KMS-11 (cell line): ENCODE data around the gene NMBR.
"Not testable (repeated sequence)": the region's sequence is repeated elsewhere in the genome, so short reads cannot be mapped to it uniquely, and the experiment has no call there.

Source experiments
- H2AFZ ChIP-seq: fragments of 200-600 bp; sonication (generic); 2 replicates; pipeline ENCODE4 v1.6.1; 2016; ENCODE audit warnings: antibody characterized with exemption, mixed run types, low read depth
- H3K27ac ChIP-seq: fragments of 200-600 bp; sonication (generic); 2 replicates; pipeline ENCODE4 v1.6.1; 2016; ENCODE audit warnings: mild to moderate bottlenecking, mixed run types
- H3K27me3 ChIP-seq: fragments of 200-600 bp; sonication (generic); 2 replicates; pipeline ENCODE4 v1.6.1; 2017; ENCODE audit warnings: mild to moderate bottlenecking, low read depth, mixed run types, moderate library complexity; ENCODE audit not compliant: insufficient read depth
- H3K36me3 ChIP-seq: fragments of 200-600 bp; sonication (generic); 2 replicates; pipeline ENCODE4 v1.6.1; 2017; ENCODE audit warnings: mild to moderate bottlenecking, mixed run types; ENCODE audit not compliant: insufficient read depth
- H3K4me1 ChIP-seq: fragments of 200-600 bp; sonication (generic); 2 replicates; pipeline ENCODE4 v1.6.1; 2016; ENCODE audit warnings: mild to moderate bottlenecking, low read depth, mixed run types; ENCODE audit not compliant: poor library complexity, severe bottlenecking
- H3K4me2 ChIP-seq: fragments of 200-600 bp; sonication (generic); 2 replicates; pipeline ENCODE4 v1.7.0; 2016; ENCODE audit warnings: mild to moderate bottlenecking, mixed run types
- H3K4me3 ChIP-seq: fragments of 200-600 bp; sonication (generic); IDR thresholded peaks from 2 replicates; pipeline ENCODE4 v1.6.1; 2017; ENCODE audit warnings: low read depth, low read length, mixed read lengths; ENCODE audit not compliant: insufficient read depth
- H3K79me2 ChIP-seq: fragments of 200-600 bp; sonication (generic); 2 replicates; pipeline ENCODE4 v1.6.1; 2016; ENCODE audit warnings: low read depth, mixed run types; ENCODE audit not compliant: insufficient read depth
- H3K9ac ChIP-seq: fragments of 200-600 bp; sonication (generic); 2 replicates; pipeline ENCODE4 v1.6.1; 2016; ENCODE audit warnings: mild to moderate bottlenecking, mixed run types
- H4K20me1 ChIP-seq: fragments of 200-600 bp; sonication (generic); 2 replicates; pipeline ENCODE4 v1.6.1; 2016; ENCODE audit warnings: mild to moderate bottlenecking, mixed run types; ENCODE audit not compliant: insufficient read depth
- TF ChIP-seq, protein P1 (sequence below): fragments of 200-600 bp; sonication (generic); conservative IDR thresholded peaks from 2 replicates; pipeline ENCODE4 v1.6.1; 2017; ENCODE audit warnings: low read depth, mild to moderate bottlenecking, antibody characterized with exemption, low read length, moderate library complexity, mixed read lengths

Gene NMBR

DNA sequence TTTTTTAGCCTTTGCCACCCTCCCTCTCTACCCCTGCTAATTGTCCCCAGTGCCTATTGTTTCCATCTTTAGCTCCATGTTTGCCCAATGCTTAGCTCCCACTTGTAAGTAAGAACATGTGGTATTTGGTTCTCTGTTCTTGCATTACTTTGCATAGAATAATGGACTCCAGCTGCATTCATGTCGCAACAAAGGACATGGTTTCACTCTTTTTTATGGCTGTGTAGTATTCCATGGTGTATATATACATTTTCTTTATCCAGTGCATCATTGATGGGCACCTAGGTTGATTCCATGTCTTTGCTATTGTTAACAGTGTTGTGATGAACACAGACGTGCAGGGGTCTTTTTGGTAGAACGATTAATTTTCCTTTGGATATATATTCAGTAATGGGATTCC, 118.4 kb downstream of the NMBR start:
- Histone ChIP-seq H3K9ac (no peak overlapping the region), H4K20me1 (no peaks in the 10 kb centered on the region), H3K4me2 (no peak overlapping the region), H3K4me1 (no peaks in the 10 kb centered on the region), H3K27me3 (no peaks in the 10 kb centered on the region), H3K79me2 (no peaks in the 10 kb centered on the region), H3K27ac (no peak overlapping the region), H2AFZ (no peak overlapping the region), H3K4me3 (no peak overlapping the region), H3K36me3 (no peaks in the 10 kb centered on the region)
- TF ChIP-seq, protein P1, sequence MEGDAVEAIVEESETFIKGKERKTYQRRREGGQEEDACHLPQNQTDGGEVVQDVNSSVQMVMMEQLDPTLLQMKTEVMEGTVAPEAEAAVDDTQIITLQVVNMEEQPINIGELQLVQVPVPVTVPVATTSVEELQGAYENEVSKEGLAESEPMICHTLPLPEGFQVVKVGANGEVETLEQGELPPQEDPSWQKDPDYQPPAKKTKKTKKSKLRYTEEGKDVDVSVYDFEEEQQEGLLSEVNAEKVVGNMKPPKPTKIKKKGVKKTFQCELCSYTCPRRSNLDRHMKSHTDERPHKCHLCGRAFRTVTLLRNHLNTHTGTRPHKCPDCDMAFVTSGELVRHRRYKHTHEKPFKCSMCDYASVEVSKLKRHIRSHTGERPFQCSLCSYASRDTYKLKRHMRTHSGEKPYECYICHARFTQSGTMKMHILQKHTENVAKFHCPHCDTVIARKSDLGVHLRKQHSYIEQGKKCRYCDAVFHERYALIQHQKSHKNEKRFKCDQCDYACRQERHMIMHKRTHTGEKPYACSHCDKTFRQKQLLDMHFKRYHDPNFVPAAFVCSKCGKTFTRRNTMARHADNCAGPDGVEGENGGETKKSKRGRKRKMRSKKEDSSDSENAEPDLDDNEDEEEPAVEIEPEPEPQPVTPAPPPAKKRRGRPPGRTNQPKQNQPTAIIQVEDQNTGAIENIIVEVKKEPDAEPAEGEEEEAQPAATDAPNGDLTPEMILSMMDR: no peak

DNA sequence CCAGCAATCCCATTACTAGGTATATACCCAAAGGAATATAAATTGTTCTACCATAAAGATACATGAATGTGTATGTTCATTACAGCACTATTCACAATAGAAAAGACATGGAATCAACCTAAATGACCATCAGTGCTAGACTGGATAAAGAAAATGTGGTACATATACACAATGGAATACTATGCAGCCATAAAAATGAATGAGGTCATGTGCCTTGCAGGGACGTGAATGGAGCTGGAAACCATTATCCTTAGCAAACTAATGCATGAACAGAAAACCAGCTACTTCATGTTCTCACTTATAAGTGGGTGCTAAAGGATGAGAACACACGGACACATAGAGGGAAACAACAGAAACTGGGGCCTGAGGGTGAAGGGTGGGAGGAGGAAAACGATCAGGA, 119.1 kb downstream of the NMBR start:
- H3K9ac ChIP-seq, H2AFZ ChIP-seq, H3K36me3 ChIP-seq, H3K27me3 ChIP-seq, H3K4me1 ChIP-seq, H3K4me2 ChIP-seq, H3K79me2 ChIP-seq, H3K4me3 ChIP-seq, H4K20me1 ChIP-seq, H3K27ac ChIP-seq: not testable (repeated sequence)

DNA sequence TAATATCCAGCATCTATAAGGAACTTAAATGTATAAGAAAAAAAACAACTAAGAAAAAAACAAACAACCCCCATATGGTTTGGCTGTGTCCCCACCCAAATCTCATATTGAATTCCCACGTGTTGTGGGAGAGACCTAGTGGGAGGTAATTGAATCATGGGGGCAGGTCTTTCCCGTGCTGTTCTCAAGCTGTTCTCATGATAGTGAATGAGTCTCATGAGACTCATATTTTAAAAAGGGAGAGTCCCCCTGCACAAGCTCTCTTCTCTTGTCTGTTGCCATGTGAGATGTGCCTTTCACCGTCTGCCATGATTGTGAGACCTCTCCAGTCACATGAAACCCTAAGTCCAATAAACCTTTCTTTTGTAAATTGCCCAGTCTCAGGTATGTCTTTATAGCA, 119.8 kb downstream of the NMBR start:
- H2AFZ ChIP-seq: no peak overlapping the region
- no peaks in the 10 kb centered on the region for H3K79me2 ChIP-seq
- no peaks in the 10 kb centered on the region for H4K20me1 ChIP-seq
- no peaks in the 10 kb centered on the region for H3K36me3 ChIP-seq
- no peaks in the 10 kb centered on the region for H3K27me3 ChIP-seq
- no peak overlapping the region for H3K4me3 ChIP-seq
- H3K4me2 ChIP-seq: no peak overlapping the region
- H3K9ac ChIP-seq: no peak overlapping the region
- no peaks in the 10 kb centered on the region for H3K4me1 ChIP-seq
- no peak overlapping the region for H3K27ac ChIP-seq
- TF ChIP-seq, protein P1: no peak

DNA sequence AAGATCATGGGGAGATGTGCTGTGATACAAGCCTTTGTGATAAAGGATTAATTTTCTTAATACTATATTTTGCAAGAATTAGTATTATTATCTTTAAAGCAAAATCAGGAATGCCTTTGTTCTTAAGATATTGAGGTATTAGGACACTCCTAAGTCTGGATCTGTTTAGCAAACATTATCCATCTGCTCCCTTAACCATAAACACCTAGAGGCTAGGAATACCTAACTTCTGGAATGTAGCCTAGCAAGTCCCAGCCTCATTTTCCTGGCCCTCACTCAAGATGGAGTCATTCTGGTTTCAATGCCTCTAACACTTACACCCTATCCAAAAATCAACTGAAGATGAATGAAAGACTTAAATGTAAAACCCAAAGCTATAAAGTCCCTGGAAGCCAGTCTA, 120.5 kb downstream of the NMBR start:
- Histone ChIP-seq H3K9ac (no peak overlapping the region), H2AFZ (no peak overlapping the region), H3K36me3 (no peaks in the 10 kb centered on the region), H3K27me3 (no peaks in the 10 kb centered on the region), H3K79me2 (no peaks in the 10 kb centered on the region), H4K20me1 (no peaks in the 10 kb centered on the region), H3K4me1 (no peaks in the 10 kb centered on the region), H3K27ac (no peak overlapping the region), H3K4me2 (no peak overlapping the region), H3K4me3 (no peak overlapping the region)
- TF ChIP-seq, protein P1: no peak
